Keratinocyte (primary cell): ENCODE data around the gene ZEB1.

ENCODE experiments used
- EZH2 ChIP-seq: IDR thresholded peaks from one replicate; pipeline ENCODE4 v1.6.1; 2012; ENCODE audit warnings: inconsistent platforms, mild to moderate bottlenecking, low read length, moderate library complexity
- TF ChIP-seq, protein P1 (sequence below), 3 experiments: IDR thresholded peaks in 1 of 3; conservative IDR thresholded peaks in 1 of 3; optimal IDR thresholded peaks in 1 of 3; 2 replicates in 2 of 3; 3 replicates in 1 of 3; pipeline versions ENCODE3 to v1.5.1; 2011; ENCODE audit warnings: low read length in 3 of 3, mild to moderate bottlenecking in 3 of 3, moderate library complexity in 2 of 3, control low read depth in 1 of 3, inconsistent platforms in 1 of 3; ENCODE audit not compliant: insufficient read depth in 2 of 3; ENCODE audit errors: extremely low read depth in 1 of 3

GRCh38 chr10:31479752-31480151 is 160.7 kb downstream of the ZEB1 start:
- TF ChIP-seq EZH2 = no peak
- TF ChIP-seq, protein P1, sequence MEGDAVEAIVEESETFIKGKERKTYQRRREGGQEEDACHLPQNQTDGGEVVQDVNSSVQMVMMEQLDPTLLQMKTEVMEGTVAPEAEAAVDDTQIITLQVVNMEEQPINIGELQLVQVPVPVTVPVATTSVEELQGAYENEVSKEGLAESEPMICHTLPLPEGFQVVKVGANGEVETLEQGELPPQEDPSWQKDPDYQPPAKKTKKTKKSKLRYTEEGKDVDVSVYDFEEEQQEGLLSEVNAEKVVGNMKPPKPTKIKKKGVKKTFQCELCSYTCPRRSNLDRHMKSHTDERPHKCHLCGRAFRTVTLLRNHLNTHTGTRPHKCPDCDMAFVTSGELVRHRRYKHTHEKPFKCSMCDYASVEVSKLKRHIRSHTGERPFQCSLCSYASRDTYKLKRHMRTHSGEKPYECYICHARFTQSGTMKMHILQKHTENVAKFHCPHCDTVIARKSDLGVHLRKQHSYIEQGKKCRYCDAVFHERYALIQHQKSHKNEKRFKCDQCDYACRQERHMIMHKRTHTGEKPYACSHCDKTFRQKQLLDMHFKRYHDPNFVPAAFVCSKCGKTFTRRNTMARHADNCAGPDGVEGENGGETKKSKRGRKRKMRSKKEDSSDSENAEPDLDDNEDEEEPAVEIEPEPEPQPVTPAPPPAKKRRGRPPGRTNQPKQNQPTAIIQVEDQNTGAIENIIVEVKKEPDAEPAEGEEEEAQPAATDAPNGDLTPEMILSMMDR (optimal IDR thresholded peaks at IDR 0.05 in 1 of 3, IDR thresholded peaks at IDR 0.05 in 1 of 3, conservative IDR thresholded peaks at IDR 0.05 in 1 of 3; ENCODE audit: extremely low read depth in 1 of 3, insufficient read depth in 2 of 3, low read length in 3 of 3) = no peak
